Fibroblast of skin of right quadriceps (primary cell): Measurements from ENCODE around the gene KISS1R.
"Not testable (repeated sequence)": the region's sequence is repeated elsewhere in the genome, so short reads cannot be mapped to it uniquely, and the experiment has no call there.

ENCODE experiments used
- DNase-seq: peaks from one replicate; pipeline ENCODE4 v3.0.0-alpha.2; 2013

KISS1R gene

GRCh38 chr19:917323-918151 is at the start of gene KISS1R:
Gene KISS1R (plus strand): TSS chr19:917333. CDS start chr19:917503, 170 bp downstream.
- DNase-seq, result no peak

- no peak for DNase-seq
These were observed 49.2 kb upstream of the KISS1R start for GRCh38 chr19:867855-868457.

GRCh38 chr19:868458-869244 is 48.5 kb upstream of the KISS1R start:
- DNase-seq, result no peak

GRCh38 chr19:869245-870177 is 47.6 kb upstream of the KISS1R start:
- DNase-seq, result peak; percentile 96

- no peak for DNase-seq
These were observed 46.8 kb upstream of the KISS1R start for GRCh38 chr19:870314-870713.

GRCh38 chr19:870963-871401 is 46.2 kb upstream of the KISS1R start:
- DNase-seq, result no peak

- DNase-seq, result no peak
These were observed 45.5 kb upstream of the KISS1R start for GRCh38 chr19:871446-872265.

GRCh38 chr19:872266-872951 is 44.7 kb upstream of the KISS1R start:
- peak; percentile 75 for DNase-seq

GRCh38 chr19:873084-873483 is 44.0 kb upstream of the KISS1R start:
- DNase-seq, result peak; percentile 67

GRCh38 chr19:873561-874041 is 43.5 kb upstream of the KISS1R start:
- no peak for DNase-seq

GRCh38 chr19:875265-875879 is 41.8 kb upstream of the KISS1R start:
- no peak for DNase-seq

GRCh38 chr19:876089-876488 is 41.0 kb upstream of the KISS1R start:
- no peak for DNase-seq

GRCh38 chr19:876780-877314 is 40.3 kb upstream of the KISS1R start:
- no peak for DNase-seq

GRCh38 chr19:877992-878660 is 39.0 kb upstream of the KISS1R start:
- not testable (repeated sequence) for DNase-seq

- DNase-seq, result not testable (repeated sequence)
These were observed 38.2 kb upstream of the KISS1R start for GRCh38 chr19:878751-879561.

GRCh38 chr19:879711-880438 is 37.3 kb upstream of the KISS1R start:
- DNase-seq, result no peak

GRCh38 chr19:881385-882071 is 35.6 kb upstream of the KISS1R start:
- no peak for DNase-seq
